Measurements from ENCODE around the gene UPF1. TPM values are rescaled to one million over a fixed set of nuclear protein-coding genes. Genes with fewer than 3 reads are reported as not detected.

The UPF1 gene
- total RNA-seq, 1 donor from 2014 or later: 57.8 TPM

DNA sequence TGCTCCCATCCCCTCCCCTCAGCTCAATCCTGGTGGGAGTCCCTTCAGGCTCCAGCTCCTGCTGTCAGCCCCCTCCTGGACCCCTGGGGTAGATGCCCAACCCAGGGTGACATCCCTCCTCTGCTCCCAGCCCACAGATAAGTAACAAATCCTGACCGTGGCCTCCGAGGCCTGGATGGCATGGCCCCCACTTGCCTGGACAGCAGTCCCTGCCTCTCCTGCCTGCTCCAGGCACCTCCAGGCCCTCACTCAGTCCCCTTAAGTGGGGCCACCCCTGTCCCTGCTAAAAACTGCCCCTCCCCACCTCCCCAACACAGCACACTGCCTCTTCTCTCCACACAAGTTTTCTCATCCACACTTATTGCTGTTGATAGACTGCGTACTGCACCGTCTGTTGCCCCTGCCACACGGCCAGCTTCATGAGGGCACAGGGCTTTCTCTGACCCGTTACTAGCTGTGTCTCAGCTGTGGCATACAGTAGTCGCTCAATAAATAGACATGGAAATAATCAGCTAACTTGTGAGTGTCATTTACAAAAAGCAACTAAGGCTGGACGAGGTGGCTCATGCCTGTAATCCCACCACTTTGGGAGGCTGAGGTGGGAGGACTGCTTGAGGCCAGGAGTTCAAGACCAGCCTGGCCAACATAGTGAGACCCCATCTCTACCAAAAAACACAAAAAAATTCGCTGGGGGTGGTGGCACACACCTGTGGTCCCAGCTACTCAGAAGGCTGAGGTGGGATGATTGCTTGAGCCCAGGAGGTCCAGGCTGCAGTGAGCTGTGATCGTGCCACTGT is 58.4 kb downstream of the UPF1 start:
- Histone ChIP-seq H3K27me3 (ENCODE audit: insufficient read depth, low read length) (peaks cover 7% of the 10 kb centered on the region), H4K20me1 (ENCODE audit: insufficient read depth, low read length) (peaks cover 6% of the 10 kb centered on the region), H3K36me3 (ENCODE audit: insufficient read depth, low read length) (no peaks in the 10 kb centered on the region), H3K27ac (ENCODE audit: low read depth, low read length) (no peak overlapping the region), H3K9ac (ENCODE audit: low read length) (no peak overlapping the region), H2AFZ (ENCODE audit: low read depth, low read length) (no peak overlapping the region), H3K4me3 (ENCODE audit: insufficient read depth, low read depth, low read length) (no peak overlapping the region), H3K4me2 (ENCODE audit: low read length) (no peak overlapping the region), H3K9me3 (ENCODE audit: insufficient read depth, low read depth, low read length) (no peaks in the 10 kb centered on the region), H3K4me1 (ENCODE audit: insufficient read depth, low read length) (peaks cover 9% of the 10 kb centered on the region), H3K79me2 (ENCODE audit: insufficient read depth, low read length) (no peaks in the 10 kb centered on the region)
- Mint-ChIP-seq H3K9me3 (ENCODE audit: unreplicated experiment) (peaks cover 5% of the 10 kb centered on the region), H3K27ac (ENCODE audit: unreplicated experiment) (no peak overlapping the region), H3K4me3 (ENCODE audit: unreplicated experiment) (no peak overlapping the region), H3K36me3 (ENCODE audit: low read depth, unreplicated experiment) (peaks cover 10% of the 10 kb centered on the region), H3K27me3 (ENCODE audit: low read depth, unreplicated experiment) (no peaks in the 10 kb centered on the region), H3K4me1 (ENCODE audit: low read depth, unreplicated experiment) (no peaks in the 10 kb centered on the region)
- FAIRE-seq: no peak
- no peak for DNase-seq (ENCODE audit: low read depth)
- TF ChIP-seq EZH2 (IDR thresholded peaks at IDR 0.05; ENCODE audit: insufficient read depth, low read length): no peak
- TF ChIP-seq, protein P1, sequence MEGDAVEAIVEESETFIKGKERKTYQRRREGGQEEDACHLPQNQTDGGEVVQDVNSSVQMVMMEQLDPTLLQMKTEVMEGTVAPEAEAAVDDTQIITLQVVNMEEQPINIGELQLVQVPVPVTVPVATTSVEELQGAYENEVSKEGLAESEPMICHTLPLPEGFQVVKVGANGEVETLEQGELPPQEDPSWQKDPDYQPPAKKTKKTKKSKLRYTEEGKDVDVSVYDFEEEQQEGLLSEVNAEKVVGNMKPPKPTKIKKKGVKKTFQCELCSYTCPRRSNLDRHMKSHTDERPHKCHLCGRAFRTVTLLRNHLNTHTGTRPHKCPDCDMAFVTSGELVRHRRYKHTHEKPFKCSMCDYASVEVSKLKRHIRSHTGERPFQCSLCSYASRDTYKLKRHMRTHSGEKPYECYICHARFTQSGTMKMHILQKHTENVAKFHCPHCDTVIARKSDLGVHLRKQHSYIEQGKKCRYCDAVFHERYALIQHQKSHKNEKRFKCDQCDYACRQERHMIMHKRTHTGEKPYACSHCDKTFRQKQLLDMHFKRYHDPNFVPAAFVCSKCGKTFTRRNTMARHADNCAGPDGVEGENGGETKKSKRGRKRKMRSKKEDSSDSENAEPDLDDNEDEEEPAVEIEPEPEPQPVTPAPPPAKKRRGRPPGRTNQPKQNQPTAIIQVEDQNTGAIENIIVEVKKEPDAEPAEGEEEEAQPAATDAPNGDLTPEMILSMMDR (IDR thresholded peaks at IDR 0.05; ENCODE audit: insufficient read depth, low read depth, low read length): no peak

DNA sequence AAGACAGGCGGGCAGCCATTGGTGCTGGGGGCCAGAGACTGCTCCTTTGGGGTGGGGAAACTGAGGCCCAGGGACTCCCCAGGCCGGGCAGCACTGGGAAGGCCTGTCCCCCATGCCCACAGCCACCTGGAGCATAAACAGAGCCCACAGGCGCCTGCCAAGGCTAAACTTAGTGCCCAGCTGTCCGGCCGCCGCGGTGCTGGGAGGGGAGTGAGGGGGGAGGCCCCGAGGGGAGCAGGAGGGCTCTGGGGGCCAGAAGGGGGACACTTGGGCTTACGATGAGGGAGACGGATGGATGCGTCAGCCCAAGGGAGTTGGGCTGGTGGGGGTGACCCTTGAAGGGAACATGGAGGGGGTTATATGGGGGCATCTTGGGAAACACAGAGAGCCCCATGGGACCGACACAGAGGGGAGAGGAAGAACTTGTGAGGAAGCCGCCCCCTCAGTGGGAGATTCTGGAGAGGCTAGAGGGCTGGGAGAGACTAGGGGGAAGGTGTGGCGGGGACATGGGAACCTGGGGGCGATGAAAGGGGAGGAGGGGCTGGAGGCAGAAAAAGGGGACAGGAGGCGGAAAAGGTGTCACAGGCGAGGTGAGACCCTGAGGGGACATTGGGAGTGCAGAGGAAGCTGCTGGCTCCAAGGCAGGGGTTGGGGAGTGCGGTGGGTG is 62.0 kb downstream of the UPF1 start:
- no peak overlapping the region for H3K27ac ChIP-seq (ENCODE audit: low read depth, low read length)
- H3K9me3 ChIP-seq (ENCODE audit: insufficient read depth, low read depth, low read length): no peaks in the 10 kb centered on the region
- no peak overlapping the region for H3K4me2 ChIP-seq (ENCODE audit: low read length)
- peaks cover 24% of the 10 kb centered on the region for H4K20me1 ChIP-seq (ENCODE audit: insufficient read depth, low read length)
- TF ChIP-seq EZH2 (IDR thresholded peaks at IDR 0.05; ENCODE audit: insufficient read depth, low read length): no peak
- DNase-seq (ENCODE audit: low read depth) (no peak), FAIRE-seq (no peak)
- H3K27ac Mint-ChIP-seq (ENCODE audit: unreplicated experiment): no peak overlapping the region
- no peaks in the 10 kb centered on the region for H3K79me2 ChIP-seq (ENCODE audit: insufficient read depth, low read length)
- peaks cover 9% of the 10 kb centered on the region for H3K4me1 ChIP-seq (ENCODE audit: insufficient read depth, low read length)
- H3K4me1 Mint-ChIP-seq (ENCODE audit: low read depth, unreplicated experiment): peaks cover 2% of the 10 kb centered on the region
- no peak overlapping the region for H3K9ac ChIP-seq (ENCODE audit: low read length)
- no peak overlapping the region for H3K4me3 ChIP-seq (ENCODE audit: insufficient read depth, low read depth, low read length)
- no peaks in the 10 kb centered on the region for H3K27me3 Mint-ChIP-seq (ENCODE audit: low read depth, unreplicated experiment)
- no peaks in the 10 kb centered on the region for H3K36me3 ChIP-seq (ENCODE audit: insufficient read depth, low read length)
- H3K9me3 Mint-ChIP-seq (ENCODE audit: unreplicated experiment): no peaks in the 10 kb centered on the region
- no peak overlapping the region for H2AFZ ChIP-seq (ENCODE audit: low read depth, low read length)
- H3K36me3 Mint-ChIP-seq (ENCODE audit: low read depth, unreplicated experiment): peaks cover 8% of the 10 kb centered on the region
- H3K4me3 Mint-ChIP-seq (ENCODE audit: unreplicated experiment): peak overlapping the region; percentile 54
- H3K27me3 ChIP-seq (ENCODE audit: insufficient read depth, low read length): peaks cover 7% of the 10 kb centered on the region

DNA sequence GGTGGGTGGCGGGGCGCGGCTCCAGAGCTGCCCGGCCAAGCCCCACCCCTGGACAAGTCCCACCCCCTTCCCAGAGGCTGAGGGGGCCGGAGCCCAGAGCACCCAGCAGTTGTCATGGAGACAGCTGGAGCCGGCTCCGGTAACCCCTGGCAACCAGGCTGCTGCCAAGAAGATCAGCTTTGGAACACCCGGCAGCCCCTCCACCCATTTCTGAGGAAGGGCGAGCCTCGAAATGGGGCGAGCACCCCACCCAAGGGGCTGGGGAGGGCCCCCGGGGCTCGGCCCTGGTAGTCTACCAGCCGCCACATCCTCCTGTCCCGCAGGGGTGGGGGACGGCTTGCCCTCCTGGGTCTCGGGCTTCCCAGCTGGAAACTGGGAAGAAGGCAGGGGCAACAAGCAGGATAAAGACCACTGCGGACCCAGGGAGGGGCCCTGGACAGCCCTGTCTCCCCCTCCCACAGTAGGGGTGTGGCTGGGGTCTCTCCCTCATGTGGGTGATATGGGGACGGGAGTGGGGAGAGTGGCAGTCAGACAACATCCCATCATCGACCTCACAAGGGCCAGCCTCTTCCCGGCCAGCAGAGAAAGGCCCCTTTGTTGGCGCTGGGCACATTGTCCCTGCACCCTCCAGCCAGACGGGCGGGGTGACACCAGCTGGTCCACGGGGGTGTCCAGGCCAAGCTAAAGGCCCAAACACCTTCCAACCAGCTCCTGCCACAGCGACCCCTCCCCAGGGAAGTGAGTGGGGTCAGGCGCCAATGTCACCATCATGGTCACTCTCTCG is 62.7 kb downstream of the UPF1 start:
- peaks cover 8% of the 10 kb centered on the region for H3K36me3 Mint-ChIP-seq (ENCODE audit: low read depth, unreplicated experiment)
- H2AFZ ChIP-seq (ENCODE audit: low read depth, low read length): peak overlapping the region; percentile 18
- H3K4me3 ChIP-seq (ENCODE audit: insufficient read depth, low read depth, low read length): peak overlapping the region; percentile 52

More for the DNA sequence above, 62.7 kb downstream of the UPF1 start:
- no peaks in the 10 kb centered on the region for H3K27me3 Mint-ChIP-seq (ENCODE audit: low read depth, unreplicated experiment)
- H3K9ac ChIP-seq (ENCODE audit: low read length): no peak overlapping the region
- peaks cover 2% of the 10 kb centered on the region for H3K4me1 Mint-ChIP-seq (ENCODE audit: low read depth, unreplicated experiment)
- peak overlapping the region; percentile 83 for H3K4me2 ChIP-seq (ENCODE audit: low read length)
- DNase-seq (ENCODE audit: low read depth) (peak; percentile 30), FAIRE-seq (no peak)
- H3K4me3 Mint-ChIP-seq (ENCODE audit: unreplicated experiment): peak overlapping the region; percentile 76
- no peaks in the 10 kb centered on the region for H3K36me3 ChIP-seq (ENCODE audit: insufficient read depth, low read length)
- TF ChIP-seq, protein P1 (IDR thresholded peaks at IDR 0.05; ENCODE audit: insufficient read depth, low read depth, low read length): no peak
- peak; percentile 3 for TF ChIP-seq EZH2 (IDR thresholded peaks at IDR 0.05; ENCODE audit: insufficient read depth, low read length)
- no peaks in the 10 kb centered on the region for H3K9me3 ChIP-seq (ENCODE audit: insufficient read depth, low read depth, low read length)
- H4K20me1 ChIP-seq (ENCODE audit: insufficient read depth, low read length): peaks cover 30% of the 10 kb centered on the region
- no peaks in the 10 kb centered on the region for H3K79me2 ChIP-seq (ENCODE audit: insufficient read depth, low read length)
- H3K27me3 ChIP-seq (ENCODE audit: insufficient read depth, low read length): peaks cover 7% of the 10 kb centered on the region
- no peak overlapping the region for H3K27ac ChIP-seq (ENCODE audit: low read depth, low read length)
- no peaks in the 10 kb centered on the region for H3K9me3 Mint-ChIP-seq (ENCODE audit: unreplicated experiment)
- H3K4me1 ChIP-seq (ENCODE audit: insufficient read depth, low read length): peaks cover 9% of the 10 kb centered on the region
- H3K27ac Mint-ChIP-seq (ENCODE audit: unreplicated experiment): no peak overlapping the region

All from astrocyte (in vitro differentiated cells and primary cell).